Measurements from ENCODE around the gene ZMYND11. TPM values are rescaled to one million over a fixed set of nuclear protein-coding genes. Genes with fewer than 3 reads are reported as not detected.

Gene ZMYND11
- total and polyA plus RNA-seq, 2 donors from 2014 or later: 32.7 to 80.7 TPM

GRCh38 chr10:285216-285615 is 150.0 kb downstream of the ZMYND11 start:
- Histone ChIP-seq H3K9me3 (ENCODE audit: control insufficient read depth in 2 of 3, insufficient read depth in 1 of 3, low read length in 3 of 3) (no peaks in the 10 kb centered on the region), H3K4me1 (ENCODE audit: control insufficient read depth in 2 of 3, insufficient read depth in 2 of 3, low read depth in 1 of 3, low read length in 3 of 3) (no peaks in the 10 kb centered on the region), H3K27me3 (ENCODE audit: control insufficient read depth, insufficient read depth, low read length) (no peaks in the 10 kb centered on the region), H3K4me3 (ENCODE audit: low read length in 3 of 3) (no peak overlapping the region), H3K27ac (ENCODE audit: low read depth in 2 of 2, low read length in 2 of 2) (no peak overlapping the region), H3K9ac (ENCODE audit: low read length in 3 of 3) (no peak overlapping the region), H3K36me3 (ENCODE audit: control insufficient read depth in 2 of 3, insufficient read depth in 3 of 3, low read length in 3 of 3) (peaks cover 0 to 67% (median 28%) of the 10 kb centered on the region in 3 donors)
- FAIRE-seq (no peak), DNase-seq (no peak)
- no peak for TF ChIP-seq CTCF (IDR thresholded peaks at IDR 0.05; ENCODE audit: borderline replicate concordance, extremely low read depth, insufficient read depth)
- intact Hi-C loops (cut with DNase I): no loop called here

GRCh38 chr10:287026-287709 is 151.9 kb downstream of the ZMYND11 start:
- H3K4me1 ChIP-seq (ENCODE audit: control insufficient read depth in 2 of 3, insufficient read depth in 2 of 3, low read depth in 1 of 3, low read length in 3 of 3): peaks cover 0 to 2% (median 0%) of the 10 kb centered on the region in 3 donors
- no peak overlapping the region for H3K9ac ChIP-seq (ENCODE audit: low read length in 3 of 3)
- DNase-seq (no peak), FAIRE-seq (no peak)
- H3K4me3 ChIP-seq (ENCODE audit: low read length in 3 of 3): no peak overlapping the region
- H3K9me3 ChIP-seq (ENCODE audit: control insufficient read depth in 2 of 3, insufficient read depth in 1 of 3, low read length in 3 of 3): no peaks in the 10 kb centered on the region
- H3K27me3 ChIP-seq (ENCODE audit: control insufficient read depth, insufficient read depth, low read length): no peaks in the 10 kb centered on the region
- peaks cover 3 to 52% (median 25%) of the 10 kb centered on the region in 3 donors for H3K36me3 ChIP-seq (ENCODE audit: control insufficient read depth in 2 of 3, insufficient read depth in 3 of 3, low read length in 3 of 3)
- intact Hi-C loops (cut with DNase I): no loop called here
- H3K27ac ChIP-seq (ENCODE audit: low read depth in 2 of 2, low read length in 2 of 2): no peak overlapping the region
- no peak for TF ChIP-seq CTCF (IDR thresholded peaks at IDR 0.05; ENCODE audit: borderline replicate concordance, extremely low read depth, insufficient read depth)

GRCh38 chr10:287814-288213 is 152.6 kb downstream of the ZMYND11 start:
- Histone ChIP-seq H3K4me3 (ENCODE audit: low read length in 3 of 3) (no peak overlapping the region), H3K27ac (ENCODE audit: low read depth in 2 of 2, low read length in 2 of 2) (no peak overlapping the region), H3K4me1 (ENCODE audit: control insufficient read depth in 2 of 3, insufficient read depth in 2 of 3, low read depth in 1 of 3, low read length in 3 of 3) (peaks cover 0 to 2% (median 0%) of the 10 kb centered on the region in 3 donors), H3K36me3 (ENCODE audit: control insufficient read depth in 2 of 3, insufficient read depth in 3 of 3, low read length in 3 of 3) (peaks cover 3 to 45% (median 22%) of the 10 kb centered on the region in 3 donors), H3K9ac (ENCODE audit: low read length in 3 of 3) (no peak overlapping the region), H3K27me3 (ENCODE audit: control insufficient read depth, insufficient read depth, low read length) (no peaks in the 10 kb centered on the region), H3K9me3 (ENCODE audit: control insufficient read depth in 2 of 3, insufficient read depth in 1 of 3, low read length in 3 of 3) (no peaks in the 10 kb centered on the region)
- DNase-seq (no peak), FAIRE-seq (no peak)
- TF ChIP-seq CTCF (IDR thresholded peaks at IDR 0.05; ENCODE audit: borderline replicate concordance, extremely low read depth, insufficient read depth): no peak
- intact Hi-C loops (cut with DNase I): no loop called here

Measured in kidney (tissue), 14 donors.